SK-N-SH treated with all-trans-retinoic acid at 6 μM for 48 hours (cell line): Measurements from ENCODE around the gene JADE3.

Experiments used
- ARNTL ChIP-seq: fragments of 450-650 bp; formaldehyde crosslinking; IDR thresholded peaks from 2 replicates; pipeline ENCODE4 v1.5.0; 2020; ENCODE audit warnings: low read depth, mild to moderate bottlenecking, moderate library complexity, borderline replicate concordance
- CREB5 ChIP-seq: fragments of 250-450 bp; sonication (Bioruptor Pico); IDR thresholded peaks from 2 replicates; pipeline ENCODE4 v1.5.1; 2020; ENCODE audit warnings: low read depth, mild to moderate bottlenecking, moderate library complexity
- CSDC2 ChIP-seq: fragments of 250-450 bp; sonication (Bioruptor Pico); IDR thresholded peaks from 2 replicates; pipeline ENCODE4 v1.5.0; 2020; ENCODE audit warnings: mild to moderate bottlenecking, moderate library complexity
- CSRNP3 ChIP-seq: fragments of 250-450 bp; sonication (Bioruptor Pico); IDR thresholded peaks from 2 replicates; pipeline ENCODE4 v1.5.1; 2021; ENCODE audit warnings: mild to moderate bottlenecking, moderate library complexity
- GLIS3 ChIP-seq: fragments of 250-450 bp; sonication (Bioruptor Pico); IDR thresholded peaks from 2 replicates; pipeline ENCODE4 v1.5.0; 2020; ENCODE audit warnings: mild to moderate bottlenecking, moderate library complexity
- ISL1 ChIP-seq: fragments of 250-450 bp; sonication (Bioruptor Pico); IDR thresholded peaks from 2 replicates; pipeline ENCODE4 v2.1.2; 2022; ENCODE audit warnings: mild to moderate bottlenecking, moderate library complexity
- PATZ1 ChIP-seq: fragments of 250-450 bp; sonication (Bioruptor Pico); IDR thresholded peaks from 2 replicates; pipeline ENCODE4 v1.8.0; 2020; ENCODE audit warnings: mild to moderate bottlenecking, moderate library complexity, borderline replicate concordance
- PPARA ChIP-seq: fragments of 250-450 bp; sonication (Bioruptor Pico); IDR thresholded peaks from 2 replicates; pipeline ENCODE4 v1.5.0; 2020; ENCODE audit warnings: mild to moderate bottlenecking, borderline replicate concordance
- RARB ChIP-seq: fragments of 250-450 bp; sonication (Bioruptor Pico); IDR thresholded peaks from 2 replicates; pipeline ENCODE4 v1.8.0; 2021; ENCODE audit warnings: mild to moderate bottlenecking, moderate library complexity
- SNAI2 ChIP-seq: fragments of 250-450 bp; sonication (Bioruptor Pico); IDR thresholded peaks from 2 replicates; pipeline ENCODE4 v1.5.0; 2020; ENCODE audit warnings: mild to moderate bottlenecking, moderate library complexity
- TCF4 ChIP-seq: fragments of 250-450 bp; sonication (Bioruptor Pico); IDR thresholded peaks from 2 replicates; pipeline ENCODE4 v1.8.0; 2021; ENCODE audit warnings: mild to moderate bottlenecking, moderate library complexity, borderline replicate concordance
- ZC3H10 ChIP-seq: fragments of 250-450 bp; sonication (Bioruptor Pico); IDR thresholded peaks from 2 replicates; pipeline ENCODE4 v1.5.1; 2021; ENCODE audit warnings: mild to moderate bottlenecking, moderate library complexity
- ZFP30 ChIP-seq: fragments of 450-650 bp; formaldehyde crosslinking; IDR thresholded peaks from 2 replicates; pipeline ENCODE4 v1.5.0; 2022; ENCODE audit warnings: mild to moderate bottlenecking, moderate library complexity
- ZNF70 ChIP-seq: fragments of 450-650 bp; formaldehyde crosslinking; IDR thresholded peaks from 2 replicates; pipeline ENCODE4 v1.5.0; 2020; ENCODE audit warnings: mild to moderate bottlenecking, moderate library complexity

GRCh38 chrX:46961574-46962283, 49.5 kb downstream of the JADE3 start:
- TF ChIP-seq CREB5 (CRISPR knock-in tag), result no peak
- TF ChIP-seq PATZ1 (CRISPR knock-in tag), result no peak
- no peak for TF ChIP-seq CSRNP3 (CRISPR knock-in tag)
- TF ChIP-seq ISL1 (CRISPR knock-in tag), result no peak
- no peak for TF ChIP-seq TCF4
- TF ChIP-seq SNAI2 (CRISPR knock-in tag), result no peak
- TF ChIP-seq RARB (CRISPR knock-in tag), result no peak
- no peak for TF ChIP-seq ZFP30 (CRISPR knock-in tag)
- no peak for TF ChIP-seq CSDC2 (CRISPR knock-in tag)
- no peak for TF ChIP-seq PPARA (CRISPR knock-in tag)
- no peak for TF ChIP-seq ZC3H10 (CRISPR knock-in tag)
- no peak for TF ChIP-seq ARNTL
- no peak for TF ChIP-seq GLIS3 (CRISPR knock-in tag)
- no peak for TF ChIP-seq ZNF70 (CRISPR knock-in tag)
